NCI-H2171 treated with DMSO at 0.1 percent for 48 hours (cell line): ENCODE data around the gene FOCAD.

Experiments used
- DNase-seq: peaks from one replicate; lab custom pipeline; 2025; lab: John Stamatoyannopoulos, UW

The FOCAD gene

DNA sequence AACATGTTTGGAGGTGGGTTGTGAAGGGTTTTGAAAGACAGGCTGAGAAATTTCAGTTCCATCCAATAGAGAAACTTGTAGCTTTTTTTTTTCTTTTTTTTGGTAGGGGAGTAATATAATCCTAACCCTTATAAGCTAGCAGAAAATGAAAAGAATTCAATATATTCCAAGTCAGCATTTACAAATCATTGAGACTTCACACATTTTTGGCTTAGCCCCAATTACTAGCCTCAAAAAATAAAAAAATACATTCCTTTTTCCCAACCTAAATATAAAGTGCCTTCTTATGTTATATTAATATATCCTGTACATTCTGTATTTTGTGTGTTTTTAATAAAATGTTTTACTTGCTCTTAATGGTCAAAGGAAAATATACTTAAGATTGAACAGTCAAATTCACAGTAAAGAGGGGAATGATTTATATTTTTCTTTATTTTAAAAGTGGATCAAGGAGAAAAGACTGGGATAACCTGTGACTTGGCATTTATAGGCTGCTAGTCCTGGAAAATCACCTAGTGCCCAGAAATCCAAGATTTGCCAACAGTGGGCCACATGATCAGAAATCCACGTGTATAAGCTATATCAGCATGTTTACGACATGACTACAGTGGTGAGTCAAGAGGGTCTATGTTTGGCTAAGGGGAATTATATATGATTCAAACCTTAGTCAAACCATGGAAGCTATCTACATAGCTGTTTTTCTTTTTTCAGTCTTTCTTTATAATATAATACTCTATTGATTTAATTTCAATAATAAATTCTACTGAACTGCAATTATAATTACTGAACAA is 332.8 kb downstream of the FOCAD start:
- no peak for DNase-seq

DNA sequence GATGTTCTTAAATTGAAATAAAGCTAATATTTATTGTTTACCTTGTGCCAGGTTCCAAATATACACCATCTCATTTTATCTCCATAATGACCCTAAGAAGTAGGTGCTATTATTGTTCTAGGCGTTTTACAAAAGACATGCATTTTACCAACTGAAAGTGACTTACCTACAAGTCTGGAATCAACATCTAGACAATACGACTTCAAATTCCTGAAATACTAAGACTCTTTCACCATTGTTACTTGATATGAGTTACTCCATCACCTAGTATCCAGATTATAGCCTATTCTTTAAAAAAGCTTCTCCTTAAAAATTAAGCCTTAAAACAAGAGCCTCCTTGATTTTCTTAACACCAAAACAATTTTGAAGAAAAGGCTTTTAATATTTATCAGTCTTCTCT is 334.1 kb downstream of the FOCAD start:
- DNase-seq = no peak

DNA sequence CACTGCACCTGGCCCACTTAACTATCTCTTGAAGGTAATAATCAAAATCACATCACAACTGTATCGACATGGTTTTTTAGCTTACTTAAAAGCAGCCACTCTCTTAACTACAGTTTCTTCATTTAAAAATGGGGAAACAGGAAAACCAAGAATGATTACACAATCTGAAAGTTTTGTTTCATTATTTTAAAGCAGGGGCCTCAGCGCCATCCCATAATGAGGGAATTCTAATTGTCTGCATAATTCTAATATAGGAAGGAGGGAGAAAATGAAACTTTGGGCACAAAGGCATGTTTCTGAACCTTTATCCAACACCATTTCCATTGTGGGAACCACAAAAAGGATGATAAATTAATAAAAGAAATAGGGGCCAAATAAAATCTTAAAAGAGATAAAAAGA is 339.8 kb downstream of the FOCAD start:
- no peak for DNase-seq

DNA sequence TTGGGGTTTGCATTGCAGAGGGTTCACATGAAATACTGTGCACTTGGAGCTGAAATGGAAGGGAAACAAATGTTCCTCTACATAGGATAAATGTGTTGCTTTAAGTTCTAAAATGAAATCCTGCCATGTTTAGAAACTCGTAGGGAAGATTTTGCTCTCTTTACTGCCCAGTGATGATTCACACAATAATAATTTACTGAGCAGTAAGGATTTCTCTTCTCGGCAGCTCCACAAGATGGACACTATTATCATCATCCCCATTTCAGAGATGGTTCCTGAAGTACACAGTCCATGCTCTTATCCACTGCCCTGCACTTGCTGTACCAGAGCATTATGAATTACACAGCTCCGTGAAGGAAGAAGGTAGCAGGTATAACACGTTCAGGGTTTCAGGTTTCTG is 343.2 kb downstream of the FOCAD start:
- no peak for DNase-seq

DNA sequence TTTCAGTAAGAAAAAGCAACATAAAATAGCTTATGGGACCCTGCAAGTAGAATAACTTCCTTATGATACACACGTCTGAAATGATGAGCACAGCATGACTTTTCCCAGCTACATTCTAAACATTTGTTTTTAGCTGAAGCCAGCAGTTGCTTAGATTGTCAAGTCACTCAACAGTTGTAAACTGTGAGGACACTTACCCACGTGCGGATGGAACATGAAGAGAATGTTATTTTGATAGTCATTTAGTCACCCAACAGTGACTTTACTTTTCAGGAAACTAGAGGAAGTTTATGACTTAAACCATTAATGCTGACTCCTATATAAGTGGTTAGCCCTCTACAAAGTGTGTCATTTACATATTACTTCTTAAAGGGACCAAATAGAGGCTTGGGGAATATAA is 344.4 kb downstream of the FOCAD start:
- no peak for DNase-seq

DNA sequence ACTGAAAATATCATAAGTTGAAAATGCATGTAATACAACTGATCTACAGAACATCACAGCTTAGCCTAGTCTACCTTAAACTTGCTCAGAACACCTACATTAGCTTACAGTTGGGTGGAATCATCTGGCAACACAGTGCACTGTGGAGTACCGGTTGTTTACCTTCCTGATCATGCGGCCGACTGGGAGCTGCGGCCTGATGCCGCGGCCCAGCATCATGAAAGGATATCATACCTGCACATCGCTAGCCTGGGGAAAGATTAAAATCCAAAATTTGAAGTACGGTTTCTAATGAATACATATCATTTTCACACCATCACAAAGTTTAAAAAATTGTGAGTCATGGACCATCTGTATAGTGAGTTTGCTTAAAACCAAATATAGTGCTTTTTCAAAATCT is 345.6 kb downstream of the FOCAD start:
- DNase-seq = no peak

DNA sequence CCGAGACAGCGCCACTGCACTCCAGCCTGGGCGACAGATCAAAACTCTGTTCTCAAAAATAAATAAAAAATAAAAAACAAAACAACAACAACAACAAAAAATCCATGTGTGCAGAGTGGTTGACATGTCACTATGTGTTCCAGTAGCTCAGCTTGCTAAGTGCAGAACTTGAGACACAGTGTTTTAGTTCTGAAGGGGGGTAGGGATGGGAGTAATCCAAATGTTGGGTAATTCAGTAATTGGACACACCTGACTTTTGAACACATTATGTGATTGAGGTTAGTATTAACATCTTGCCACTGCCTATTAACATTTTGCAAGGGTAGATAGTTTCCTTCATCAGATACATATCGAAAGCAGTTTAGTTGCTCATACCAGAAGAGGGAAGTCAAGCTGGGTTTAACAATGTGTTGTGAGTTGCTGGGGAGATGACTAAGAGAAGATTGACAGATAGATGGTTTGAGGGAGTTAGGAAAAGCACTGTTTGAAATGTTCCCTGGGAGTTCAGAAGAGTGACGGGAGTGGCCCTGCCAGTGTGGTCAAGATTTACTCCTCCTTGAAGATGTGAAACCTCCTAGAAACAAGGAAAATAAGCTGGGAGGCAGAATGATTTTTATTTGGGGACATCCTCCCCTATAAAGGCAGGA is 346.5 kb downstream of the FOCAD start:
- no peak for DNase-seq

DNA sequence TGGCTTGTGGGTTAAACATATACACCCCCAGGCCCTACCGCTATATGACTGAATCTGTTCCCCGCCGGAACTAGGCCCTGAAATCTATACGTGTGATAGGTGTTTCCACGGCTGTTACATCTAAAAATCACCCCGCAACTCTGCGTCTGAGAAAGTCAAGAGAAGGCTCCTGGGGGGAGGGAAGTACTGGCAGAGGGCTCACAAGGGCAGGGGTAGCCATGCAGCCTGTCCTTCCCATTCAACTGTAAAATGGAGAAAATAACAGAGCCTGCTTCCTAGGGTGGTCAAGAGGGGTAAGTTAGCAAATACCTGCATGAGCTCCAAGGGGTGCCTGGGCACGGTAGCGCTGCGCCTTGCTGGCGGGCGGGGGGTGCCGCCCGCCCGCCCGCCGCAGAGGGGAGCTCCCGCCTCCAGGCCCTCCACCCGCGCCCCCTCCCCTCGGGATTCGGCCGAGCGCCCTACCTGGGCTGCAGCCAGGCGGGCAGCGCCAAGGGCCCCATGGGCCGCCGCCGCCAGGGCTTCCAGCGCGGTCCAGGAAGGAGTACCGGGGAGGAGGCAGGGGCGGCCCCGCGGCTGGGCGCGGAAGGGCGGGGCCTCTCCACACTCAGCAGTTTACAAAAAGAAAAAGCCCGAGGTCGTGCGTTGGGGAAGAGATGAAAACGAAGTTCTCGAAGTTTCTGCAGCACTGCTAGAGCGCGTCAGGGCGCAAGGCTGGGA is 347.2 kb downstream of the FOCAD start, which contains the start of gene HACD4:
HACD4 (minus strand) TSS at position 550 of the 717 bp plus-strand sequence; CDS start at position 500, 50 bp downstream.
- no peak for DNase-seq

DNA sequence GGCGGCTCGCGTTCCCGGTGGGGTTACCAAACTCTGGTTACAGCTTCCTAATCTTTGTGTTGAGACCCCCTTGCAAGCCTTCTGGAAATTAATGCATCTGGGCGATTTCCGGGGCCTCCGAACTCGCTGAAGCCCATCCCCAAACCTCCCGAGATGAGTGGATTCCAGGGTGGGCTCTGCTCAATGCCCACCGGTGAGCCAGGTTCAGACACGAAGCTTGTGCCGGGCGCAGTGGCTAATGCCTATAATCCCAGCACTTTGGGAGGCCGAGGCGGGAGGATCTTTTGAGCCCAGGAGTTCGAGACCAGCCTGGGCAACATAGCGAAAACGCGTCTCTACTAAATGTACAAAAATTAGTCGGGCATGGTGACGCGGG is 347.7 kb downstream of the FOCAD start:
- DNase-seq = no peak

DNA sequence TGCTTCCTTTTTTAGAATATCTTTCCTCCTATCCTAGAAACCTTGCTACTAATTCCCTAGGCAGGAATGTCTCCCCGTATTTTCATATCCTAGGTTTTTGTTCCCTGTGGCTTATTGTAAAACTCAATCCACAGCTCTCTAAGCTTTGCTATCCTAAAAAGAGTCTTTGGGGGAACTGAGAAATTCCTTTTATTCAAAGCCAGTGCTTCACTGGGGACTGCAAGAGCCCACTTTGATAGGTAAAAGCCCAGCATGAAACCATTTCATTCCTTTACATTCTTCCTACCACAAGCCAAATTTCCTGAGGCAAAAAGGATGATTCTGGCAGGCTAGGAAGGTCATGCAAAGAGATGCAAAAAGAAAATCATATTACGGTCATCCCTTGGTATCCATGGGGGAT is 353.2 kb downstream of the FOCAD start:
- no peak for DNase-seq

DNA sequence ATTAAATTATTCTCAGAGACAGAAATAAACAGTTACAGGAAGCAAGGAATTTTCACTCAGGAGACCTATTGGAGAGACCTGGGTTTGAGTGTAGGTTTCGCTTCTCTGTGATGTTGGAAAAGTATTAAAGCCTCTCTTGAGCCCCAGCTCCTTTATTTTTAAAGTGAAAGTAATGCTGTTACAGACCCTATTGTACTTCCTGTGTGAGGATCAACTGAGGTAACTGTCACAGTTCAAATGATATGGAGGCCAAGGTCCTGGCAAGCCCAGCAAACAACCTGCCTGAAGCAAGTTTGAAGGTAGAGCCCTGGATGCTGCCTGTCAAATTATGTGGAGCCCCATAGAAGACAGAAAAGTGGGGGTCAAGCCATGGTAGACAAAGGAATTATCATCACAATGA is 355.2 kb downstream of the FOCAD start:
- DNase-seq = no peak

DNA sequence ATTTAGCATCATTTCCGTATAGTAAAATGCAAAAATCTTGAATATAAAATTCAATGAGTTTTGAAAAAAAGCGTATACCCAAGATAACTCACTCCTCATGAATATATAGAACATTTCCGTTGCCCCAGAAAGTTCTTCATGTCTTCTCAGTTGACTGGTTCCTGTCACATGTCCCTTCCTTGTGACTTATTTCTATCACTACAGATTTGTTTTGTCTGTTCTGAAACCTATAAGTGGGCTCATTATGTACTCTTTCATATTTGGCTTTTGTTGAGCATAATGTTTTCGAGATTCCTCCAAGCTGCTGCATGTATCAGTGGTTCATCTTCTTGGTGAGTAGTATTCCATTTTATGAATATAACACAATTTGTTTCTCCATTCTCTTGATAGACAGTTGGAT is 358.4 kb downstream of the FOCAD start:
- no peak for DNase-seq

DNA sequence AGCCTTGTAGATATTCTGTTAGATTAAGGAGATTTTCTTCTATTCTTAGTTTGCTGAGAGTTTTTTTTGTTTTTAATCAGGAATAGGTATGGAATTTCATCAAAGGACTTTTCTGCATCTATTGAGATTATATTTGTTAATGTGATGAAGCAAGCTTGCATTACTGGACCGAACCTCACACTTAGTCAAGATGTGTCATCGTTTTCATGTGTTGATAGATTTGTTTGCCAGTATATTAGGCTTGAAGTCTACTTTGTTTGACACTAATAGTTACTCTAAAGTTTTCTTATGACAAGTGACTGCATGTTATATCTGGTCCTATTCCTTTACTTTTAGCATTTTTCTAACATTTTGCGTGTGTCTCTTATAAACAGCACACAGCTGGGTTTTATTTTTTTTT is 359.8 kb downstream of the FOCAD start:
- no peak for DNase-seq
